ENCODE data around the gene FBXL16. TPM values are rescaled to one million over a fixed set of nuclear protein-coding genes. Genes with fewer than 3 reads are reported as not detected.

Gene FBXL16
- total and polyA plus RNA-seq, 9 of the 15 experiments (the other 6 are each of a cell fraction or from before 2014, with no cell fraction given) = 0.21 to 8.2 (median 1.7) TPM

DNA sequence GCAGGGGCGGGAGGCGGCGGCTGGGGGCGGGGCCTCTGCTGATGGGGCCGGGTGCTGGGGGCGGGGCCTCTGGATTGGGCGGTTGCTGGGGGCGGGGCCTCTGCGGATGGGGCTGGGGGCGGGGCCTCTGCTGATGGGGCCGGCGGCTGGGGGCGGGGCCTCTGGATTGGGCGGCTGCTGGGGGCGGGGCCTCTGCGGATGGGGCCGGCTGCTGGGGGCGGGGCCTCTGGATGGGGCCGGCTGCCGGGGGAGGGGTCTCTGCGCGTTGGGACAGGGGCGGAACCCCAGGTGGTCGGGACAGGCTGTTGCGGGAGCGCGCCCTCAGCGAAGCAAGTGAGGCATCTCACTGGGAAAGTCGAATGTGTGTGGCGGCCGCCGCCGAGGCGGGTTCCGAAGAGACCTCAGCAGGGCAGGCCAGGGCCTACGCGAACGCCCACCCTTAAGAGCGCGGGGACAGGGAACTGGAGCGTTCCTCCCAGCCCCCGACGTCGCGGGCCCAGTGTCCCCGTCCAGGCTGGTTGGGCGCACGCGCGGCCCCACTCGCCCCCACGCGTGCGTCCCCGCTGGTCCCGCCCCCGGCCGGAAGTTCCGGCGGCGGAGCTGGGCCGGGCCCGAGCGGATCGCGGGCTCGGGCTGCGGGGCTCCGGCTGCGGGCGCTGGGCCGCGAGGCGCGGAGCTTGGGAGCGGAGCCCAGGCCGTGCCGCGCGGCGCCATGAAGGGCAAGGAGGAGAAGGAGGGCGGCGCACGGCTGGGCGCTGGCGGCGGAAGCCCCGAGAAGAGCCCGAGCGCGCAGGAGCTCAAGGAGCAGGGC, 25.6 kb downstream of the FBXL16 start, which contains the start of gene STUB1 (continued):
- TF ChIP-seq, protein P1, sequence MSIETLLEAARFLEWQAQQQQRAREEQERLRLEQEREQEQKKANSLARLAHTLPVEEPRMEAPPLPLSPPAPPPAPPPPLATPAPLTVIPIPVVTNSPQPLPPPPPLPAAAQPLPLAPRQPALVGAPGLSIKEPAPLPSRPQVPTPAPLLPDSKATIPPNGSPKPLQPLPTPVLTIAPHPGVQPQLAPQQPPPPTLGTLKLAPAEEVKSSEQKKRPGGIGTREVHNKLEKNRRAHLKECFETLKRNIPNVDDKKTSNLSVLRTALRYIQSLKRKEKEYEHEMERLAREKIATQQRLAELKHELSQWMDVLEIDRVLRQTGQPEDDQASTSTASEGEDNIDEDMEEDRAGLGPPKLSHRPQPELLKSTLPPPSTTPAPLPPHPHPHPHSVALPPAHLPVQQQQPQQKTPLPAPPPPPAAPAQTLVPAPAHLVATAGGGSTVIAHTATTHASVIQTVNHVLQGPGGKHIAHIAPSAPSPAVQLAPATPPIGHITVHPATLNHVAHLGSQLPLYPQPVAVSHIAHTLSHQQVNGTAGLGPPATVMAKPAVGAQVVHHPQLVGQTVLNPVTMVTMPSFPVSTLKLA (conservative IDR thresholded peaks at IDR 0.05) = peak; percentile 56 to 89
- TF ChIP-seq CREB1 (IDR thresholded peaks at IDR 0.05) (no peak), CREB1 (CRISPR knock-in tag; IDR thresholded peaks at IDR 0.05) (0 out of 2 replicates have a peak, but pooled peaks have one; percentile 21), EP400 (IDR thresholded peaks at IDR 0.05) (peak; percentile 42; the same call in 1 of the 2 replicates), SIRT6 (IDR thresholded peaks at IDR 0.05; ENCODE audit: low read depth, low read length) (no peak), FOXA3 (CRISPR knock-in tag; conservative IDR thresholded peaks at IDR 0.05 in 1 of 2, IDR thresholded peaks at IDR 0.05 in 1 of 2) (no peak), RCOR1 (IDR thresholded peaks at IDR 0.05; ENCODE audit: borderline replicate concordance in 1 of 2, low read depth in 2 of 2, low read length in 2 of 2) (0 out of 4 replicates have a peak, but pooled peaks of 1 of the 2 experiments have one; percentile 19), ZNF24 (IDR thresholded peaks at IDR 0.05) (no peak), MCM5 (IDR thresholded peaks at IDR 0.05; ENCODE audit: low read depth) (no peak), PHF8 (IDR thresholded peaks at IDR 0.05; ENCODE audit: borderline replicate concordance, low read length) (peak; percentile 86; the same call in 1 of the 2 replicates), KAT7 (CRISPR knock-in tag; IDR thresholded peaks at IDR 0.05; ENCODE audit: borderline replicate concordance) (no peak), CTBP1 (IDR thresholded peaks at IDR 0.05; ENCODE audit: borderline replicate concordance) (peak; percentile 73), ZNF436 (CRISPR knock-in tag; IDR thresholded peaks at IDR 0.05) (no peak), ZNF780A (CRISPR knock-in tag; IDR thresholded peaks at IDR 0.05) (no peak), BDP1 (IDR thresholded peaks at IDR 0.05; ENCODE audit: insufficient read depth, insufficient read length) (no peak), BRF1 (IDR thresholded peaks at IDR 0.05; ENCODE audit: borderline replicate concordance, extremely low read depth, insufficient read length) (no peak), CREM (IDR thresholded peaks at IDR 0.05; ENCODE audit: low read depth) (no peak; the same call in 1 of the 2 replicates), NFXL1 (CRISPR knock-in tag; IDR thresholded peaks at IDR 0.05) (no peak), ZNF124 (CRISPR knock-in tag; IDR thresholded peaks at IDR 0.05) (no peak), KLF1 (tag; IDR thresholded peaks at IDR 0.05) (0 out of 2 replicates have a peak, but pooled peaks have one; percentile 23), NCOA1 (IDR thresholded peaks at IDR 0.05; ENCODE audit: low read depth) (no peak)
- TF ChIP-seq, protein P2, sequence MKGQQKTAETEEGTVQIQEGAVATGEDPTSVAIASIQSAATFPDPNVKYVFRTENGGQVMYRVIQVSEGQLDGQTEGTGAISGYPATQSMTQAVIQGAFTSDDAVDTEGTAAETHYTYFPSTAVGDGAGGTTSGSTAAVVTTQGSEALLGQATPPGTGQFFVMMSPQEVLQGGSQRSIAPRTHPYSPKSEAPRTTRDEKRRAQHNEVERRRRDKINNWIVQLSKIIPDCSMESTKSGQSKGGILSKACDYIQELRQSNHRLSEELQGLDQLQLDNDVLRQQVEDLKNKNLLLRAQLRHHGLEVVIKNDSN (CRISPR knock-in tag; IDR thresholded peaks at IDR 0.05) = no peak
- TF ChIP-seq, protein P3, sequence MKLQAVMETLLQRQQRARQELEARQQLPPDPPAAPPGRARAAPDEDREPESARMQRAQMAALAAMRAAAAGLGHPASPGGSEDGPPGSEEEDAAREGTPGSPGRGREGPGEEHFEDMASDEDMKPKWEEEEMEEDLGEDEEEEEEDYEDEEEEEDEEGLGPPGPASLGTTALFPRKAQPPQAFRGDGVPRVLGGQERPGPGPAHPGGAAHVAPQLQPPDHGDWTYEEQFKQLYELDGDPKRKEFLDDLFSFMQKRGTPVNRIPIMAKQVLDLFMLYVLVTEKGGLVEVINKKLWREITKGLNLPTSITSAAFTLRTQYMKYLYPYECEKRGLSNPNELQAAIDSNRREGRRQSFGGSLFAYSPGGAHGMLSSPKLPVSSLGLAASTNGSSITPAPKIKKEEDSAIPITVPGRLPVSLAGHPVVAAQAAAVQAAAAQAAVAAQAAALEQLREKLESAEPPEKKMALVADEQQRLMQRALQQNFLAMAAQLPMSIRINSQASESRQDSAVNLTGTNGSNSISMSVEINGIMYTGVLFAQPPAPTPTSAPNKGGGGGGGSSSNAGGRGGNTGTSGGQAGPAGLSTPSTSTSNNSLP (IDR thresholded peaks at IDR 0.05; ENCODE audit: borderline replicate concordance, low read depth, low read length) = no peak
- TF ChIP-seq, protein P4, sequence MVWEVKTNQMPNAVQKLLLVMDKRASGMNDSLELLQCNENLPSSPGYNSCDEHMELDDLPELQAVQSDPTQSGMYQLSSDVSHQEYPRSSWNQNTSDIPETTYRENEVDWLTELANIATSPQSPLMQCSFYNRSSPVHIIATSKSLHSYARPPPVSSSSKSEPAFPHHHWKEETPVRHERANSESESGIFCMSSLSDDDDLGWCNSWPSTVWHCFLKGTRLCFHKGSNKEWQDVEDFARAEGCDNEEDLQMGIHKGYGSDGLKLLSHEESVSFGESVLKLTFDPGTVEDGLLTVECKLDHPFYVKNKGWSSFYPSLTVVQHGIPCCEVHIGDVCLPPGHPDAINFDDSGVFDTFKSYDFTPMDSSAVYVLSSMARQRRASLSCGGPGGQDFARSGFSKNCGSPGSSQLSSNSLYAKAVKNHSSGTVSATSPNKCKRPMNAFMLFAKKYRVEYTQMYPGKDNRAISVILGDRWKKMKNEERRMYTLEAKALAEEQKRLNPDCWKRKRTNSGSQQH (CRISPR knock-in tag; IDR thresholded peaks at IDR 0.05) = no peak

Data from K562 (cell line).